GM12801 (cell line): Measurements from ENCODE around the gene RTN4R.

ENCODE experiments used
- CTCF ChIP-seq: IDR thresholded peaks from one replicate; pipeline ENCODE4 v1.5.1; 2011; ENCODE audit warnings: control low read depth; ENCODE audit not compliant: insufficient read length; ENCODE audit errors: extremely low read depth

Gene RTN4R

GRCh38 chr22:20258021-20258299 lies 10.2 kb downstream of the RTN4R start:
- TF ChIP-seq CTCF: no peak

DNA sequence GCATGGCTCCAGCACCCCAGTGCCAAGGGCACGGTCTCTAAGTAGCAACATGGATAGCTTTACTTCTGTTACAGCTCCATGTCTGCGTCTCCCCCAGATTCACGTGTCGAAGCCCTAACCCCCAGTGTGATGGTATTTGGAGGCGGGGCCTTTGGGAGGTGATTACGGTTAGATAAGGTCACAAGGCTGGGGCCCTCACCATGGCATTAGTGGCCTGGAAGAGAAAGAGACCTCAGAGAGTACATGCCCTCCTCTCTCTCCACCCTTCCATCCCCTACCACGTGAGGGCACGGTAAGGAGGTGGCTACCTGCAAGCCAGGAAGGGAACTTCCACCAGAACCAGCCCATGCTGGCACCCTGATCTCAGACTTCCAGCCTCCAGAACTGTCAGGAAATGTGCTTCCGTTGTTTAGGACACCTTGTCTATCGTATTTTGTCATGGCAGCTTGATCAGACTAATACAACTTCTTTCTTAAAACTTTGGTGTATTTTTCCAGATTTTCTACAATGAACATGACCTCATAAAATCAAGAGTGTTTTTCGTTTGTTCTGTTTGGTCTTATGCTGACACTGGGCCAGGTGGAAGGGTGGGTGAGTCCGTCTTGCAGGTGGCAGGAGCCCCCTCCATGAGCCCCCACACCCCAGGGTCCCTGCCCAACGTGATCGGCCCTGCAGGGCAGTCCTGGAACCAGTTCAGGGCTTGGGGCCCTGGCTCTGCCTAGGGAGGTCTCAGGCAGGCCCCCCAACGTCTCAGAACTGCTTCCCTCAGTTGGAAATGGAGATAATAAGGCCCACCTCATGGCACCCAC lies 10.7 kb downstream of the RTN4R start:
- no peak for TF ChIP-seq CTCF

DNA sequence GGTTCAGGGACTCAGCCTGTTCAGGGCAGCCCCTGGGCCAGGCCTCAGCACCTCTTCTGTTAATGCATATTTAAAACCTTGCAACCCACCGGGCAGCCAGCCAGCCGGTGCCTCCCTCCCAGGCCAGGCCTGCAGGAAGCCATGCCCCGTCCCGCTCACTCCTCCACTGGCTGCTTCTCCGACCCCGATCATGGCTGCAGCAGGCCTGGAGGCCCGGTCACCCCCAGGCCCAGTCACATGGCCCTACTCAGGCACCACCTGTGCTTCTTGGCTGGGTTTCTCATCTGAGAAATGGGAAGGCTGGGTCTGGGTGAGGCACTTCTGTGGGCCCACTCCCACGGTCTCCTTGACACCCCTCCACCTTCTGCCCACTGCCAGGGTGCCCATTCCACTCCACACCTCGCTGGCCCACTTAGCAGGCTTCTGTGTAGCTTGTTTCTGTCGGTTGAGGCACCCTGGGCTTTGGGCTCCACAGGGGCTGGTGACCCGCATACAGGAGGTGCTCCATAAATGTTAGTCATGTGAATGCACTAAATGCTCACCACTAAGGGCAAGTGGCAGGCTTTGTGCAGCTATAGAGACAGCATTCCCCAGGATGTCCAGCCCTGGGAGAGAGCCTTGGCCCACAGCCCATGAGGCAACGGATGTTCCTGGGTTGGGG lies 11.4 kb downstream of the RTN4R start:
- TF ChIP-seq CTCF: no peak

DNA sequence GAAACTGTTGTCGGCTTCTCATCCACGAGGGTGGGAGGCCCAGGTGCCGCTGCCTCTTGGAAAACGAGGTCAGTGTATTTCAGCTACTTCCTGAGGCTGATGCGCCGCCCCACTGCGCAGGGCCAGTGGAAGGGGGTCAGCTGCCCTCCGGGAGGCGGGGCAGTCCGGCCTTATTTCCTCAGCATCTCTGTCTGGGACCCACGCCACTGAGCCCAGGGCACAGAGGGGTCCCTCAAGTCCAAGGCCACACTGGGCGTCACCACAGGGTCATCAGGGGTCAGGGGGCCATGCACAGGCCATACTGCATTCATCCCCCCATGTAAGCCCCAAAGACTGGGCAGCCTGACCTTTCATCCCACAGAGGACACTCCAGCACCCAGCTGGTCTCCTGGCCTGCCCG lies 12.1 kb downstream of the RTN4R start:
- TF ChIP-seq CTCF: no peak

DNA sequence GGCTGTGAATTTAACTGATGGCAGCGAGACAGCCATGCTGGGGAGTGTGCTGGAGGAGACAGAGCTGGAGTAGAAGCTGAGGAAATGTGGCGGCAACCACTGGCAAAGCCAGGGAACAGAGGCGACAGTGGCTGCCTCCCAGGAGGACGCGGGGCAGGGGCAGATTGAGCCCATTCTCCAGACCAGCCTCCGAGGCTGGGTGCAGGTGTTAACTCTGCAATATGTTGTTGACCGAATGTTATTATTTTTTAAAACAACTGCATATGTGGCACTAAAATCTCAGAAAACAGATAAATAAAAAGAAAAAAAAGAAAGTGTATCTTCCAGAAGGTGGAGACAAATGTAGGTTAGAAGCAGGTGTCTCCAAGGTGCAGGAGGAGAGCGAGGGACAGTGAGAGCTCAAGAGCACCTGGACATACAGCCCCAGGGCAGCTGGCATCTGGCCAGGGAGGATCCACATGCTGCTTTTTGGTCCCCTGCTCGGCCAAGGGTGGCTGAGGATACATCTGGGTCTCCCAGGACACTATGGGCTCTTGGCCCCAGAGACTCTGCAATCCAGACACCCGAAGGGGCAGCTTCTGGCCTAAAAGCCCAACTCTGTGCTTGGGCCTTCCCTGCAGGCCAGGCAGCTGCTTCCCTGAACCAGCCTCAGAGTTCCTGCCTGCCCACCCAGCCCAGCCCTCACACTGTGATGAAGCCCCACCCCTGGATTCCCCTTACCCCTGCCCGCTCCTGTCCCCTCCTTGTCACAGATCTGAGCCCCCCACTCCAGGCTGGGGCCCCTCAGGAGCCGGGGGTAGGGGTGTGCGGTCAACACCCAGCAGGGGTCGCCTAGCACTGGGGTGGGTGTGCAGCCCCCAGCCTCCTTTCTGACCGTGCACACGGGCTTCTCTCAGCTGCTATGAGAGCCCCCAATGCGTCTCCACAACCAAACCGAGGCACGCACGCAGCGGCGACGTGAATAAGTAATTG lies 12.9 kb downstream of the RTN4R start:
- no peak for TF ChIP-seq CTCF

DNA sequence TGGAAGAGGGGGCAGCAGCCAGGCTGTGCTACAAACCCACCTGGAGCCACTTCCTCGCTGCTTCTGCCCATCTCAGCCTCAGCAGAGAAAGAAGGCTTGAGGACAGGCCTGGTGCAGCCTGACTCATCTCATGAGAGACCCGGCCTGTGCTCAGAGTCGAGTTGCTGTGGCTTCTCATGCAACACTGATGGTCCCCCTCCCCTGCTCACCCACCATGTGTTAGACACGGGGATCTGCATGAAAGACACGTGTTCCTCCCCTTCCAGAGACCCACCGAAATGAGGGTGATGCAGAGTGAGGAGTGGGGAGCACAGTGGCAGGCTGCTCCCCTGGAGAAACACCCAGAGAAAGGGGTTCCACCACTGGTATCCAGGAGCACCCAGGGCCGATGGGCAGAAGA lies 15.0 kb downstream of the RTN4R start:
- TF ChIP-seq CTCF: no peak

GRCh38 chr22:20251981-20252380 lies 16.1 kb downstream of the RTN4R start:
- no peak for TF ChIP-seq CTCF
